HEK293 (cell line): ENCODE measurements around the gene COL9A2.

Source experiments
- CTCF ChIA-PET: fragments of 350-600 bp; formaldehyde crosslinking; extraction: SDS; loops from one replicate; lab custom pipeline; 2021; ENCODE audit warnings: antibody characterized with exemption; lab: Yijun Ruan, JAX
- POLR2A ChIA-PET: fragments of 300-600 bp; formaldehyde crosslinking; extraction: SDS; loops from one replicate; lab custom pipeline; 2020; ENCODE audit warnings: antibody characterized with exemption, inconsistent platforms; lab: Yijun Ruan, JAX
- H3K27ac ChIP-seq: fragments of 200-500 bp; sonication (Bioruptor generic); 2 replicates; pipeline ENCODE4 v1.5.1; 2014; ENCODE audit warnings: low read depth, low read length, control low read depth, inconsistent platforms; ENCODE audit errors: extremely low read depth
- H3K36me3 ChIP-seq, 2 experiments: fragments of 200-500 bp in 1 of 2; sonication (Bioruptor generic) in 1 of 2; 1 replicate in 1 of 2; 2 replicates in 1 of 2; pipeline ENCODE4 v1.5.1; 2014 to 2017; ENCODE audit warnings: inconsistent platforms in 2 of 2, low read length in 2 of 2; ENCODE audit not compliant: control insufficient read depth in 2 of 2, insufficient read depth in 1 of 2
- H3K4me1 ChIP-seq: fragments of 200-500 bp; sonication (Bioruptor generic); 2 replicates; pipeline ENCODE4 v1.5.1; 2014; ENCODE audit warnings: mild to moderate bottlenecking, low read length, inconsistent platforms; ENCODE audit not compliant: control insufficient read depth, insufficient read depth
- H3K4me3 ChIP-seq: 2 replicates; pipeline ENCODE4 v1.5.1; 2011; ENCODE audit warnings: low read depth, mild to moderate bottlenecking, control low read depth, low read length, moderate library complexity
- H3K9me3 ChIP-seq: fragments of 200-500 bp; sonication (Bioruptor generic); 2 replicates; pipeline ENCODE4 v1.5.1; 2014; ENCODE audit warnings: low read depth, low read length, inconsistent platforms; ENCODE audit not compliant: control insufficient read depth, insufficient read depth
- HOXD13 ChIP-seq: sonication (generic); formaldehyde crosslinking; IDR thresholded peaks from 2 replicates; pipeline ENCODE4 v1.8.0; 2022; ENCODE audit warnings: missing genetic modification reagents, borderline replicate concordance
- KLF8 ChIP-seq: fragments of 450-650 bp; formaldehyde crosslinking; IDR thresholded peaks from 2 replicates; pipeline ENCODE4 v1.5.1; 2016; ENCODE audit warnings: missing biosample characterization, missing genetic modification characterization
- PRDM1 ChIP-seq: fragments of 450-650 bp; formaldehyde crosslinking; IDR thresholded peaks from 2 replicates; pipeline ENCODE4; 2016; ENCODE audit warnings: missing biosample characterization, missing genetic modification characterization
- SP7 ChIP-seq: fragments of 450-650 bp; formaldehyde crosslinking; IDR thresholded peaks from 2 replicates; pipeline ENCODE4 v1.5.1; 2016; ENCODE audit warnings: missing biosample characterization, missing genetic modification characterization
- ZBTB17 ChIP-seq: fragments of 450-650 bp; formaldehyde crosslinking; IDR thresholded peaks from 2 replicates; pipeline ENCODE4 v1.5.1; 2016; ENCODE audit warnings: missing biosample characterization, missing genetic modification characterization
- ZFP37 ChIP-seq: fragments of 450-650 bp; formaldehyde crosslinking; IDR thresholded peaks from 2 replicates; pipeline ENCODE4 v1.5.1; 2016; ENCODE audit warnings: missing biosample characterization, missing genetic modification characterization
- ZFP69B ChIP-seq: fragments of 450-650 bp; formaldehyde crosslinking; IDR thresholded peaks from 2 replicates; pipeline ENCODE4 v1.5.1; 2016; ENCODE audit warnings: missing biosample characterization, missing genetic modification characterization
- ZNF10 ChIP-seq: fragments of 450-650 bp; formaldehyde crosslinking; IDR thresholded peaks from 2 replicates; pipeline ENCODE4 v1.5.1; 2017; ENCODE audit warnings: missing biosample characterization, missing genetic modification characterization
- ZNF121 ChIP-seq: fragments of 450-650 bp; formaldehyde crosslinking; IDR thresholded peaks from 2 replicates; pipeline ENCODE4 v1.5.1; 2016; ENCODE audit warnings: missing biosample characterization, missing genetic modification characterization
- ZNF221 ChIP-seq: fragments of 450-650 bp; formaldehyde crosslinking; IDR thresholded peaks from 2 replicates; pipeline ENCODE4 v1.5.1; 2017; ENCODE audit warnings: missing biosample characterization, missing genetic modification characterization, borderline replicate concordance
- ZNF311 ChIP-seq: fragments of 450-650 bp; formaldehyde crosslinking; IDR thresholded peaks from 2 replicates; pipeline ENCODE4 v1.5.1; 2017; ENCODE audit warnings: missing biosample characterization, missing genetic modification characterization, borderline replicate concordance
- ZNF596 ChIP-seq: fragments of 450-650 bp; IDR thresholded peaks from 2 replicates; pipeline ENCODE4 v1.5.0; 2018; ENCODE audit warnings: missing biosample characterization, mild to moderate bottlenecking, missing genetic modification characterization, moderate library complexity
- ZNF623 ChIP-seq: fragments of 450-650 bp; formaldehyde crosslinking; IDR thresholded peaks from 2 replicates; pipeline ENCODE4 v1.5.1; 2016; ENCODE audit warnings: missing biosample characterization, missing genetic modification characterization
- ZNF658 ChIP-seq: fragments of 450-650 bp; formaldehyde crosslinking; IDR thresholded peaks from 2 replicates; pipeline ENCODE4; 2016; ENCODE audit warnings: missing biosample characterization, missing genetic modification characterization
- ZNF660 ChIP-seq: fragments of 450-650 bp; IDR thresholded peaks from 2 replicates; pipeline ENCODE4 v1.5.1; 2018; ENCODE audit warnings: missing biosample characterization, mild to moderate bottlenecking, missing genetic modification characterization
- ZNF76 ChIP-seq: fragments of 450-650 bp; formaldehyde crosslinking; IDR thresholded peaks from 2 replicates; pipeline ENCODE4; 2016; ENCODE audit warnings: low read depth, missing biosample characterization, missing genetic modification characterization, borderline replicate concordance
- TF ChIP-seq, protein P1 (sequence below): fragments of 450-650 bp; formaldehyde crosslinking; IDR thresholded peaks from 2 replicates; pipeline ENCODE4 v1.5.1; 2017; ENCODE audit warnings: missing biosample characterization, missing genetic modification characterization

COL9A2 gene

DNA sequence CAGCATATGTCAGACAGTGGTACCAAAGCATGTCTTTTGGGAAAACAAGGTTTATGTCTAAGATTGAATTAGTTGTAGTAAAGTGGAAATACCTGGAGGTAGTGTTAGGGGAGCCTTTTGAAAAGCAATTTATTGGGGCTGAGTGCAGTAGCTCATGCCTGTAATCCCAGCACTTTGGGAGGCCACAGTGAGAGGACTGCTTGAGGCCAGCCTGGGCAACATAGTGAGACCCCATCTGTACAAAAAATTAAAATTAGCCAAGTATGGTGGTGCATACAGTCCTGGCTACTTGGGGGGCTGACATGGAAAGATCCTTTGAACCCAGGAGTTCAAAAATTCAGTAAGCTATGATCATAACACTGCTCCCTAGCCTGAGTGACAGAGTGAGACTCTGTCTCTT is 51.8 kb downstream of the COL9A2 start:
- POLR2A ChIA-PET: no interaction called here
- CTCF ChIA-PET: no interaction called here
- no peak overlapping the region for H3K4me3 ChIP-seq
- TF ChIP-seq ZNF10 (tag by site-specific recombination): no peak
- TF ChIP-seq ZNF623: no peak
- peak; percentile 83 for TF ChIP-seq ZNF121
- TF ChIP-seq ZNF658 (tag by site-specific recombination): no peak
- TF ChIP-seq, protein P1, sequence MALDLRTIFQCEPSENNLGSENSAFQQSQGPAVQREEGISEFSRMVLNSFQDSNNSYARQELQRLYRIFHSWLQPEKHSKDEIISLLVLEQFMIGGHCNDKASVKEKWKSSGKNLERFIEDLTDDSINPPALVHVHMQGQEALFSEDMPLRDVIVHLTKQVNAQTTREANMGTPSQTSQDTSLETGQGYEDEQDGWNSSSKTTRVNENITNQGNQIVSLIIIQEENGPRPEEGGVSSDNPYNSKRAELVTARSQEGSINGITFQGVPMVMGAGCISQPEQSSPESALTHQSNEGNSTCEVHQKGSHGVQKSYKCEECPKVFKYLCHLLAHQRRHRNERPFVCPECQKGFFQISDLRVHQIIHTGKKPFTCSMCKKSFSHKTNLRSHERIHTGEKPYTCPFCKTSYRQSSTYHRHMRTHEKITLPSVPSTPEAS (tag by site-specific recombination): no peak
- TF ChIP-seq ZNF221 (tag by site-specific recombination): no peak
- H3K4me1 ChIP-seq: no peaks in the 10 kb centered on the region
- H3K27ac ChIP-seq: no peak overlapping the region
- no peaks in the 10 kb centered on the region for H3K9me3 ChIP-seq
- H3K36me3 ChIP-seq: peaks cover 51 to 93% of the 10 kb centered on the region in 2 experiments

DNA sequence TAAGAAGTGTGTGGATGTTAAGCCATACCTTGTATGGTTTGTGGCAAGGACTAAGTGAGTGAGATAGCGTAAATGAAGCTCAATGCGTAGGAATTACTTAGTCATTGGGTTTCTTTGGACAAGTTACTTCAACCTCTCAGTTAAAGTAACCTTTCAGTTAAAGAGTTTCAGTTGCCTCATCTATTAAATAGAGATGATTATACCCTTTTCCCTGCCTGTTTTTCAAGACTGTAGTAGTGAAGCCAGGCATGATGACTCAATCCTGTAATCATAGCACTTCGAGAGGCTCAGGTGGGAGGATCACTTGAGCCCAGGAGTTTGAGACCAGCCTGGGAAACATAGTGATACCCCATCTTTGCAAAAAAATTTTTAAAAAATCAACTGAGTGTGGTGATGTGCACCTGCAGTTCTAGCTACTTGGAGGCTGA is 52.7 kb downstream of the COL9A2 start:
- TF ChIP-seq ZNF660 (tag by site-specific recombination) (peak; percentile 76), ZBTB17 (tag by site-specific recombination) (peak; percentile 23; the same call in 1 of the 2 replicates), SP7 (tag by site-specific recombination) (peak; percentile 97), ZNF76 (tag by site-specific recombination) (no peak), PRDM1 (0 out of 2 replicates have a peak, but pooled peaks have one; percentile 11), ZNF311 (tag by site-specific recombination) (no peak), ZFP37 (tag by site-specific recombination) (no peak), KLF8 (no peak), ZNF596 (tag by site-specific recombination) (no peak)
- TF ChIP-seq, protein P1 (tag by site-specific recombination): no peak
- POLR2A ChIA-PET: no interaction called here
- Histone ChIP-seq H3K27ac (no peak overlapping the region), H3K36me3 (peaks cover 49 to 92% of the 10 kb centered on the region in 2 experiments), H3K9me3 (no peaks in the 10 kb centered on the region), H3K4me1 (no peaks in the 10 kb centered on the region), H3K4me3 (no peak overlapping the region)
- CTCF ChIA-PET: interaction anchor here (1.2 kb wide), 1 partner anchor 51 kb away, joined by 4 read pairs; no protein-coding TSS in a partner anchor

DNA sequence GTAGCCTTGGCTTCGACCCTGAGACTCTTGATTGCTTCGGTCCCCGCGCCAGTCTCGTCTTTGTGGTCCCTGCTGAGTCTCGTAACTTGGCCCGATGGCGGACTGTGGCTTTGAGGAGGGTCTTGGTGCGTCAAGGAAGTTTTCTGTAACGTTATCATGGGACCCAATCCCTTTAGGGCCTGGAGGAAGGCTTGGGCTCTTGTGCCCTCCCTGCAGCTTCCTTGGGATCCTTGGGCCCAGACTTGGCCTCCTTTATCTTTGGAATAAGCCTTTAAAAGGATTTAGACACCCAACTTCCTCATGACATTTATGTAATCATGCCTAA is 58.7 kb downstream of the COL9A2 start:
- POLR2A ChIA-PET: interaction anchor here (0.6 to 1.8 kb wide), 5 partner anchors 11 to 218 kb away, joined by 3 to 13 read pairs (median 4); partner anchors contain the start of genes CAP1 and TMCO2
- CTCF ChIA-PET: interaction anchor here (0.8 to 1.2 kb wide), 2 partner anchors 80 to 87 kb away, joined by 4 to 5 read pairs; no protein-coding TSS in a partner anchor
- TF ChIP-seq HOXD13 (CRISPR knock-in tag) (0 out of 2 replicates have a peak, but pooled peaks have one; percentile 11), ZFP69B (tag by site-specific recombination) (no peak)
- H3K36me3 ChIP-seq: peaks cover 20 to 40% of the 10 kb centered on the region in 2 experiments
- no peaks in the 10 kb centered on the region for H3K4me1 ChIP-seq
- no peaks in the 10 kb centered on the region for H3K9me3 ChIP-seq
- H3K27ac ChIP-seq: peak overlapping the region; percentile 25; the same call in 1 of the 2 replicates
- peak overlapping the region; percentile 89 for H3K4me3 ChIP-seq
